ENCODE measurements around the gene STOML1. TPM values are rescaled to one million over a fixed set of nuclear protein-coding genes. Genes with fewer than 3 reads are reported as not detected.

The STOML1 gene
- total RNA-seq, 3 donors from 2014 or later, result 11.5 to 13.4 (median 12.4) TPM

DNA sequence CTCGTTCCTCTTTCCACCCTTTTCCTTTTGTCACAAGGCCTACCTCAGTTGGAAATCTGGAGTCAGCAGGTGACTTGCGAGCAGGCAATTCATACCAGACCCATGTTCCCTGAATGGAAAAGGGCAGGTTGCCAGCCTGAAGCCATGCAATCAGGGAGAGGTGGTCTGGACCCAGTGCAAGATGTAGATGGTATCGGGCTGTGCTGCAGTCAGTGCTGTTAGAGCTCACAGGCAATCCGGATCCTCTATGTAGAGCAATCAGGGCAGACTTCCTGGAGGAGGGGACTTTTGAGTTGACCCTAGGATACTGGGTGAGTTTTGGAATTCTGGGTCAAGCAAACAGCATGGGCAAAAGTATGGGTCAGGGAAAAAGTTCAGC lies 47.0 kb downstream of the STOML1 start:
- intact Hi-C loops (cut with DNase I, micrococcal nuclease), result no loop called here
- Histone ChIP-seq H3K9me3 (no peaks in the 10 kb centered on the region), H3K4me3 (no peak overlapping the region), H3K36me3 (ENCODE audit: low read depth) (no peaks in the 10 kb centered on the region), H3K4me1 (ENCODE audit: low read depth) (no peaks in the 10 kb centered on the region)
- ATAC-seq (no peak), DNase-seq (no peak)
- TF ChIP-seq, protein P1, sequence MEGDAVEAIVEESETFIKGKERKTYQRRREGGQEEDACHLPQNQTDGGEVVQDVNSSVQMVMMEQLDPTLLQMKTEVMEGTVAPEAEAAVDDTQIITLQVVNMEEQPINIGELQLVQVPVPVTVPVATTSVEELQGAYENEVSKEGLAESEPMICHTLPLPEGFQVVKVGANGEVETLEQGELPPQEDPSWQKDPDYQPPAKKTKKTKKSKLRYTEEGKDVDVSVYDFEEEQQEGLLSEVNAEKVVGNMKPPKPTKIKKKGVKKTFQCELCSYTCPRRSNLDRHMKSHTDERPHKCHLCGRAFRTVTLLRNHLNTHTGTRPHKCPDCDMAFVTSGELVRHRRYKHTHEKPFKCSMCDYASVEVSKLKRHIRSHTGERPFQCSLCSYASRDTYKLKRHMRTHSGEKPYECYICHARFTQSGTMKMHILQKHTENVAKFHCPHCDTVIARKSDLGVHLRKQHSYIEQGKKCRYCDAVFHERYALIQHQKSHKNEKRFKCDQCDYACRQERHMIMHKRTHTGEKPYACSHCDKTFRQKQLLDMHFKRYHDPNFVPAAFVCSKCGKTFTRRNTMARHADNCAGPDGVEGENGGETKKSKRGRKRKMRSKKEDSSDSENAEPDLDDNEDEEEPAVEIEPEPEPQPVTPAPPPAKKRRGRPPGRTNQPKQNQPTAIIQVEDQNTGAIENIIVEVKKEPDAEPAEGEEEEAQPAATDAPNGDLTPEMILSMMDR (IDR thresholded peaks at IDR 0.05), result no peak

DNA sequence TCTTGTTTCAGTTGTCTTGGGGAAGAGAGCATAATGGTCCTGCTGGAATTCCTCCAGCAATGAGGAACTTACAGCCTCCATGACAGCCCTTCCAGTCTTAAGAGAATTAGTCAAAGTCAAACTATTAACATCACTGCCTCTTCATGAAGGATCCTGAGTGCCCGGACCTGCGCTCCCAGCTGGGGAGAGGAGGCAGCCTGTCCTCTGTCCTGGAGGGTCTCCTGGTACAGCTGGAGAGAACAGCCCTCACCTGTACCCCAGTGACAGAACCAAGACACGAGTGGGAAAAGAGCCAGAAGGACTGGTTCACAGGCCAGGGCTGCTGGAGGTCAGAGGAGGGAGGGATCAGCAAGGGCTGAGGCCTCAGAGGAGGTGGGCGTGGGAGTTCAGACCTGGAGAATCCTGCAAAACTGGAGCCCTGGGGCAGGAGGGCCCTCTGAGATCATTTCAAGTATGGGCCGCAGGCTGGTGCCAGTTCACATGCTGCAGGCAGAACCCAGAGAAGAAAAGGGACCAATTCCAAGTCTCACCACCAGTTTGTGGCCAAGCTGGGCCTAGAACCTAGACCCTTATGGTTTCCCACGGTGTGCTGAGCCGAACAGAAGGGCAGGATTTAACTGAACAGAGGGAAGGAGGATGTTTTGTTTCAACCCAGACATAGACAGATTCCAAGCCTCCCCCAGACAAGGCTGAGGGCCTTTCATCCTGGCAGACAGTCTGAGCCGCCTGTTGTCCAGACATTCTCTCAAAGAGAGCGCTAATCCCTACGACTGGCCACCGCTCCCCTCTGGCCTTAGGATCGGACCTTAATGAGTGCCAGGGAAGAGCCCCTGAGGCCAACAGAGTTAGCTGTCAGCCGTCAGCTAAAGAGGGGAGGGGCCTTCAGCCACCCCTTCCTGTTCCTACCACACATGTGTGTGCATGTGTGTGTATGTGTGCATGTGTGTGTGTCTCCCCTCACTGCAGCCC lies 47.6 kb downstream of the STOML1 start:
- ATAC-seq (no peak), DNase-seq (no peak)
- TF ChIP-seq, protein P1 (IDR thresholded peaks at IDR 0.05), result no peak
- no peaks in the 10 kb centered on the region for H3K9me3 ChIP-seq
- intact Hi-C loops (cut with DNase I, micrococcal nuclease), result no loop called here
- no peaks in the 10 kb centered on the region for H3K4me1 ChIP-seq (ENCODE audit: low read depth)
- no peak overlapping the region for H3K4me3 ChIP-seq
- no peaks in the 10 kb centered on the region for H3K36me3 ChIP-seq (ENCODE audit: low read depth)

DNA sequence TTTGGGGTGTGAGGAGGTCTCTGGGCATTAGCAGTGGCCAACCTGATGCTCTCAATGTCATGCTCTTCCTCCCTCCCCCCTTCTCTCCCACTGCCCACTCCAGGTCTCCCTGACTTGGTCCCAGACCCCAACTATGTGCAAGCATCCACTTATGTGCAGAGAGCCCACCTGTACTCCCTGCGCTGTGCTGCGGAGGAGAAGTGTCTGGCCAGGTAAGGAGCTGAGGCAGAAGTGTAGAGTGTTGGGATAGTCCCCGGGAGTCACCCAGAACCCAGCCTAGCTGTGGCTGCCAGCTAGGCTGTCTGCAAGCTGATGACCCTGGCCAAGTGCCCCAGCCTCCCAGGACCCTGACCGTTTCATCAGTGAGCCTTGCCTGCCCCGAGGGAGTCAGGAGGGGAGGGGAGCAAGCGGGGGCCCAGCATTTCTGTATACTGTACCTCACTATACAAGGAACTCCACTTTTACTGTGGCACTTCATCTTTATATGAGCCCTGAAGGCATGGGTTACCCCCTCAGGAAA lies 49.3 kb downstream of the STOML1 start:
- no peaks in the 10 kb centered on the region for H3K36me3 ChIP-seq (ENCODE audit: low read depth)
- no peak overlapping the region for H3K4me3 ChIP-seq
- ATAC-seq (no peak), DNase-seq (no peak)
- TF ChIP-seq, protein P1 (IDR thresholded peaks at IDR 0.05), result no peak
- no peaks in the 10 kb centered on the region for H3K4me1 ChIP-seq (ENCODE audit: low read depth)
- intact Hi-C loops (cut with DNase I, micrococcal nuclease), result no loop called here
- H3K9me3 ChIP-seq, result no peaks in the 10 kb centered on the region

DNA sequence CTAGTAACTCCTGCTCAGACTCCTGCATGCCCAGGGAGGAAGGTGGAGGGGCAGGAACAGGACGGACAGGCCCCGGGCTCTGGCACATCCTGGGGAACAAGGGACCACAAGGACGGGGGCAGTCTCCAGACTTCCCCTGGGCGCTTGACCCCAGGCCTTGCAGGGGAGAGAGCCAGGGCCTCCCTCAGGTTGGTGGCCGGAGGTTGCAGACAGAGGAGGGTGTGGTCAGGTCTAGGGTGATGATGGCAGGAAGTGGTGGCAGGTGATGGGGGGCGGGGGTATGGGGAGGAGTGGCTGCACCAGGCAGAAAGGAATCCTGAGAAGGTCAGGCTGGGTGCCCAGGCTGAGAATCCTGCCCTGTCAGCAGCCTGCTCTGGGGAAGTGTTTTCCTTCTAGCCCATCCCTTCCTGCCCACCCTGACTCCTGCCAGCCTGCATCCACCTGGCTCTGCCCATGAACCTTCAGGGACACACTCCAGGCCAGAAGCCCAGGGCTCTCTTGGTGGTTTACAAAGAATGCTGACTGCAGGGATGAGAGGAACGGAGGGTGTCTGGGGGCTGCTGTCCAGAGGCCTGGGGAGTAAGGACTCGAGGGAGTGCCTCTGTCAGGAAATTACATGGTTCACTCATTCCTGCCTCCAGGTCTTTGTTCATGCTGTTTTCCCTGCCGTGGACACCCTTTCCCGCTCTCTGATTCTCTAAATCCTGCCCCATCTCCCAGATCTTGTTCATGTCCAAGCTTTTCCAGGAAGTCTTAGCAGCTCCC lies 50.0 kb downstream of the STOML1 start:
- TF ChIP-seq, protein P1 (IDR thresholded peaks at IDR 0.05), result no peak
- Histone ChIP-seq H3K4me3 (no peak overlapping the region), H3K4me1 (ENCODE audit: low read depth) (no peaks in the 10 kb centered on the region), H3K36me3 (ENCODE audit: low read depth) (no peaks in the 10 kb centered on the region), H3K9me3 (no peaks in the 10 kb centered on the region)
- peak; percentile 31 for ATAC-seq
- intact Hi-C loops (cut with DNase I, micrococcal nuclease), result no loop called here
- no peak for DNase-seq

DNA sequence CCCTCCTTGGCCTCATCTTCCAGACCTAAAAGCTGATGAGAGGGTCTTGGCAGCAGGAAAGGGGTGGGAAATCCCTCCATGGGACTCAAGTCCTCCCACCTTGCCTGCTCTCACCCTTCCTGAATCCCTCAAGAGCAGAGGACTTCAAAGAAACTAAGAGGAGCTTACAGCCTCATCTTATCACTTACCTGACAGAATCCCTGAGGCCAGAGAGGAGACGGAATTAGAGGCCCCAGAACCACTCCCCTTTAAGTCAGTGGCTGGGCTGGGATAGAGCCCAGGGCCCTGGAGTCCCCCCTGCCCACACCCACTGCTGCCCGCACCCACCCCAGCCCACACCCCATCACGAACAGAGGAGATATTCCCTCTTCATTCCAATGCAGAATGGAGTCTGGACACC lies 50.6 kb downstream of the STOML1 start:
- no peaks in the 10 kb centered on the region for H3K36me3 ChIP-seq (ENCODE audit: low read depth)
- H3K9me3 ChIP-seq, result no peaks in the 10 kb centered on the region
- H3K4me3 ChIP-seq, result no peak overlapping the region
- DNase-seq, result no peak
- intact Hi-C loops (cut with DNase I, micrococcal nuclease), result no loop called here
- no peaks in the 10 kb centered on the region for H3K4me1 ChIP-seq (ENCODE audit: low read depth)
- TF ChIP-seq, protein P1 (IDR thresholded peaks at IDR 0.05), result no peak
- ATAC-seq, result no peak
